Natural killer cell (primary cell): Measurements from ENCODE around the gene NPAS3. TPM values are rescaled to one million over a fixed set of nuclear protein-coding genes. Genes with fewer than 3 reads are reported as not detected.

Experiments
- ATAC-seq, 3 donors: fragments of 150-1000 bp in 2 of 3; fragments of 200-7000 bp in 1 of 3; cut with Tn5 transposase; 1 replicate in 1 of 3; 2 replicates in 2 of 3; pipeline ENCODE4 v1.10.0; 2021; ENCODE audit warnings: mild to moderate bottlenecking in 2 of 3, moderate library complexity in 2 of 3
- DNase-seq, 2 donors: peaks; one replicate each; pipeline versions ENCODE4 v3.0.0 to v3.0.0-alpha.2; 2013 to 2021; ENCODE audit warnings: mixed read lengths in 1 of 2
- H3K27ac ChIP-seq: one replicate; pipeline ENCODE4 v1.5.1; 2013; ENCODE audit warnings: mild to moderate bottlenecking, low read length
- H3K27me3 ChIP-seq: one replicate; pipeline ENCODE4 v1.6.1; 2013; ENCODE audit warnings: low read length; ENCODE audit not compliant: control insufficient read depth, insufficient read depth
- H3K36me3 ChIP-seq: one replicate; pipeline ENCODE4 v1.6.1; 2013; ENCODE audit warnings: low read length; ENCODE audit not compliant: control insufficient read depth, insufficient read depth
- H3K4me1 ChIP-seq: one replicate; pipeline ENCODE4 v1.6.1; 2013; ENCODE audit warnings: low read length; ENCODE audit not compliant: control insufficient read depth, insufficient read depth
- H3K4me3 ChIP-seq: one replicate; pipeline ENCODE4 v1.5.1; 2013; ENCODE audit warnings: low read length
- H3K9me3 ChIP-seq: one replicate; pipeline ENCODE4 v1.6.1; 2013; ENCODE audit warnings: low read length; ENCODE audit not compliant: control insufficient read depth, insufficient read depth
- H3K27ac Mint-ChIP-seq, 2 donors: one replicate each; pipeline ENCODE4 v1.8.0; 2022; ENCODE audit warnings: mild to moderate bottlenecking in 2 of 2, mixed read lengths in 2 of 2, moderate library complexity in 1 of 2
- H3K27me3 Mint-ChIP-seq, 2 donors: one replicate each; pipeline ENCODE4 v1.8.0; 2022; ENCODE audit warnings: low read depth in 2 of 2, mixed read lengths in 2 of 2
- H3K36me3 Mint-ChIP-seq: one replicate; pipeline ENCODE4 v1.8.0; 2022; ENCODE audit warnings: mixed read lengths
- H3K4me1 Mint-ChIP-seq, 2 donors: one replicate each; pipeline ENCODE4 v1.8.0; 2022; ENCODE audit warnings: mixed read lengths in 2 of 2
- H3K4me3 Mint-ChIP-seq: one replicate; pipeline ENCODE4 v1.8.0; 2022; ENCODE audit warnings: mild to moderate bottlenecking, moderate library complexity, mixed read lengths
- H3K9me3 Mint-ChIP-seq, 2 donors: one replicate each; pipeline ENCODE4 v1.8.0; 2022; ENCODE audit warnings: mixed read lengths in 2 of 2
- CTCF ChIP-seq: fragments of 200-600 bp; IDR thresholded peaks from one replicate; pipeline ENCODE4 v1.8.0; 2022; ENCODE audit warnings: antibody characterized with exemption
- WGBS: methylation state at CpG from one replicate; pipeline ENCODE4 v1.1.7; 2013; ENCODE audit warnings: missing lambda C conversion rate; ENCODE audit not compliant: insufficient coverage; 5-methylcytosine and 5-hydroxymethylcytosine counted together
- intact Hi-C: fragments of 100-400 bp; cut with micrococcal nuclease; formaldehyde crosslinking; loops from one replicate; pipeline ENCODE4 v1.14.2; 2022
- total RNA-seq, 4 donors: library from RNA; stranded (reverse); fragments of 120-200 nt in 1 of 4; gene quantifications; one replicate each; pipeline versions ENCODE4 v1.2.3 to v1.2.4, GENCODE V29; 2013 to 2022

Gene NPAS3
- total RNA-seq, 3 donors from 2014 or later (not counting 1 experiment from before 2014, with no cell fraction given) = not detected

GRCh38 chr14:33790996-33791395 is 852.3 kb downstream of the NPAS3 start:
- no peak overlapping the region for H3K27ac ChIP-seq
- WGBS = 14% methylated on average over 9 of the region's 9 CpGs
- H3K36me3 ChIP-seq = no peaks in the 10 kb centered on the region
- no peaks in the 10 kb centered on the region for H3K4me1 ChIP-seq
- intact Hi-C loops = no loop called here
- H3K4me3 ChIP-seq = no peak overlapping the region
- no peaks in the 10 kb centered on the region for H3K9me3 Mint-ChIP-seq
- H3K27ac Mint-ChIP-seq = no peak overlapping the region
- peaks cover 4% of the 10 kb centered on the region for H3K27me3 ChIP-seq
- H3K27me3 Mint-ChIP-seq = peaks cover 16 to 34% of the 10 kb centered on the region in 2 donors
- H3K36me3 Mint-ChIP-seq = no peaks in the 10 kb centered on the region
- DNase-seq (no peak), ATAC-seq (no peak)
- TF ChIP-seq CTCF = no peak
- no peaks in the 10 kb centered on the region for H3K9me3 ChIP-seq
- no peak overlapping the region for H3K4me3 Mint-ChIP-seq
- peaks cover 13 to 14% of the 10 kb centered on the region in 2 donors for H3K4me1 Mint-ChIP-seq

GRCh38 chr14:33792009-33792719 is 853.5 kb downstream of the NPAS3 start:
- Mint-ChIP-seq H3K4me3 (no peak overlapping the region), H3K27me3 (peaks cover 16 to 34% of the 10 kb centered on the region in 2 donors), H3K4me1 (peaks cover 13 to 14% of the 10 kb centered on the region in 2 donors), H3K27ac (no peak overlapping the region), H3K36me3 (no peaks in the 10 kb centered on the region), H3K9me3 (no peaks in the 10 kb centered on the region)
- Histone ChIP-seq H3K9me3 (no peaks in the 10 kb centered on the region), H3K27me3 (peaks cover 4% of the 10 kb centered on the region), H3K36me3 (no peaks in the 10 kb centered on the region), H3K4me1 (no peaks in the 10 kb centered on the region), H3K27ac (no peak overlapping the region), H3K4me3 (no peak overlapping the region)
- DNase-seq (no peak), ATAC-seq (no peak)
- WGBS = 73% methylated on average over 4 of the region's 8 CpGs
- TF ChIP-seq CTCF = no peak
- intact Hi-C loops = no loop called here

- H3K9me3 ChIP-seq = no peaks in the 10 kb centered on the region
- H3K27me3 Mint-ChIP-seq = peaks cover 16 to 34% of the 10 kb centered on the region in 2 donors
- DNase-seq (peak; percentile 49 to 73), ATAC-seq (peak; percentile 42 to 73 (median 67))
- peaks cover 13 to 14% of the 10 kb centered on the region in 2 donors for H3K4me1 Mint-ChIP-seq
- H3K4me3 ChIP-seq = no peak overlapping the region
- H3K27me3 ChIP-seq = peaks cover 4% of the 10 kb centered on the region
- WGBS = 15% methylated on average over 16 of the region's 16 CpGs
- H3K27ac ChIP-seq = no peak overlapping the region
- H3K27ac Mint-ChIP-seq = no peak overlapping the region
- TF ChIP-seq CTCF = peak; percentile 81
- no peak overlapping the region for H3K4me3 Mint-ChIP-seq
- no peaks in the 10 kb centered on the region for H3K9me3 Mint-ChIP-seq
- H3K36me3 Mint-ChIP-seq = no peaks in the 10 kb centered on the region
- H3K4me1 ChIP-seq = no peaks in the 10 kb centered on the region
- intact Hi-C loops = no loop called here
- H3K36me3 ChIP-seq = no peaks in the 10 kb centered on the region
Observed at GRCh38 chr14:33792720-33793368, 854.2 kb downstream of the NPAS3 start.
